SH-SY5Y (cell line): ENCODE data around the gene TRABD2B.

ENCODE experiments used
- GATA2 ChIP-seq: IDR thresholded peaks from 2 replicates; pipeline ENCODE4 v1.6.1; 2011; ENCODE audit warnings: mild to moderate bottlenecking, low read depth, low read length
- GATA3 ChIP-seq: IDR thresholded peaks from 2 replicates; pipeline ENCODE4 v1.6.1; 2011; ENCODE audit warnings: low read depth, mild to moderate bottlenecking, low read length, moderate library complexity

GRCh38 chr1:48031676-48032075 lies 34.5 kb upstream of the TRABD2B start:
- TF ChIP-seq GATA2 = no peak
- no peak for TF ChIP-seq GATA3
